Stimulated activated CD4-positive, alpha-beta T cell treated with anti-CD3 and anti-CD28 coated beads, Interleukin-4, amount 100 ng/mL, for 1 hour (primary cell): Measurements from ENCODE around the gene CMPK2.

Experiments used
- DNase-seq: peaks from one replicate; pipeline ENCODE4 v3.0.0-alpha.2; 2020

CMPK2 gene

GRCh38 chr2:6841537-6842287 lies 24.0 kb downstream of the CMPK2 start:
- DNase-seq: no peak

GRCh38 chr2:6838673-6839319 lies 26.9 kb downstream of the CMPK2 start:
- no peak for DNase-seq

GRCh38 chr2:6835467-6835866 lies 30.2 kb downstream of the CMPK2 start:
- DNase-seq: no peak

DNA sequence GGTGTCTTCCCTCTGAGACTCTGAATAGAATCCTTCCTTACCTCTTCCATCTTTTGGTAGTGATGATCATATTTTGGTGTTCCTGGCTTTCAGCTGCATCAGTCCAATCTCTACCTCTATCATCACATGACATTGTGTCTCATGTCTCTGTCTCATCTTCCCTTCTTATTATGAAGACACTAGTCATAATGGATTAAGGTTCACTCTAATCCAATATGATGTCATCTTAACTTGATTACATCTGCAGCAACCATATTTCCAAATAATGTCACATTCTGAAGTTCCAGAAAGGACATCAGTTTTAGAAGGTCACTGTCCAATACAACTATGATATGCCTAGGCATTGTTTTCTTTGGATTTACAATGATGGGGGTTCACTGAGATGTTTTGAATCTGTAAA lies 31.5 kb downstream of the CMPK2 start:
- DNase-seq: no peak

GRCh38 chr2:6833300-6833604 lies 32.5 kb downstream of the CMPK2 start:
- no peak for DNase-seq

- DNase-seq: no peak
Observed at GRCh38 chr2:6832596-6833299, 33.0 kb downstream of the CMPK2 start.

GRCh38 chr2:6831229-6831628 lies 34.5 kb downstream of the CMPK2 start:
- no peak for DNase-seq

- no peak for DNase-seq
Observed at GRCh38 chr2:6828299-6828584, 37.5 kb downstream of the CMPK2 start.

- DNase-seq: no peak
Observed at GRCh38 chr2:6827566-6828298, 38.0 kb downstream of the CMPK2 start.

GRCh38 chr2:6826081-6826913 lies 39.4 kb downstream of the CMPK2 start:
- peak; percentile 34 for DNase-seq

DNA sequence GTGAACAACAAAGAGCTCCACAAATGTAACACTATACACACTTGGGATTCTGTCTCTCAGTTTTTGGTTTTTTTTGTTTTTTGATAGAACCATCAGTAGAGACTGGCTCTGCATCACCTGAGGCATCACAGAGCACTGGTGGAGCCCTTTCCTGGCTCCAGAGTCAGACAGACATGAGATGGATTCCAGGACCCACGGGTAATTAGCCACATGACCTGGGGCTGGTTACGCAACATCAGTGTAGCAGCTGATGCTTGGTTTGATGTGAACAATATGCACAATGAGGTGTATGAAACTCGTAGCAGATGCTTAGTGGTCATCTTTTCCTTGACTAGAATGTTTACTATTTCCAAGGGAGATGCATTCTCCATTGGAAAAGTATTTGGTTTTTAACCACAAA lies 40.7 kb downstream of the CMPK2 start:
- no peak for DNase-seq

- DNase-seq: no peak
Observed at GRCh38 chr2:6823111-6823510, 42.6 kb downstream of the CMPK2 start.

GRCh38 chr2:6822406-6822805 lies 43.3 kb downstream of the CMPK2 start:
- DNase-seq: no peak

DNA sequence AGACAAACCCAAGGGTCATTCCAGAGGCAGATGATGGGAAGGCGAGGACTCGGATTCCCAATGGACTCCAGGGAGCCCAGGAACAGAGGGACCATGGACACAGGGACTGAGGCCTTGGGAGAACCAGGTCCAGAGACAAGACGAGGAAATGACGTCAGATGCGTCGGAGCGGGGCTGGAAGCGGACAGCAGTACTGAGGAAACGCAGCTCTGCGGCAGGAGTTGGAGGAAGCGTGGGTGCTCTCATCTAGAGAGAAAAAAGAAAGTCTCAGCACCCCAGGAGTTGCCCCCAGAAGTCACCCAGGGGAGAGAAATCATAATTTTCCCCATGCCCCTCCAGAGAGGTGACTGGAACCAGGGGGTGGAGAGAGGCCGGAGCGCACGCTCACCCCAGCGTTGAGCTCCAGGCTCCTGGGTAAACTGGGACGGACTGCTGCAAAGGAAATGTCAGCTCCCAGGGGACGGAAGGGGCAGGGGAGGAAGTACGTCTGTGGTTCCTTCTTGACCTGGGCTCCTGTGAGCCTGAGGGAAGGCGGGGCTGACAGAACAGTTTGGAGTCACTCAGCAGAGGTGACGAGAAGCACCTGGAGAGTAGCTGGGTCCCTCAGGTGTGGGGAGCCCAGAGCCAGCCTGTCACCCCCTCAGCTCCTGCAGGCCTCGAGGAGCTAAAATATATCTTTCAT lies 44.7 kb downstream of the CMPK2 start:
- no peak for DNase-seq

DNA sequence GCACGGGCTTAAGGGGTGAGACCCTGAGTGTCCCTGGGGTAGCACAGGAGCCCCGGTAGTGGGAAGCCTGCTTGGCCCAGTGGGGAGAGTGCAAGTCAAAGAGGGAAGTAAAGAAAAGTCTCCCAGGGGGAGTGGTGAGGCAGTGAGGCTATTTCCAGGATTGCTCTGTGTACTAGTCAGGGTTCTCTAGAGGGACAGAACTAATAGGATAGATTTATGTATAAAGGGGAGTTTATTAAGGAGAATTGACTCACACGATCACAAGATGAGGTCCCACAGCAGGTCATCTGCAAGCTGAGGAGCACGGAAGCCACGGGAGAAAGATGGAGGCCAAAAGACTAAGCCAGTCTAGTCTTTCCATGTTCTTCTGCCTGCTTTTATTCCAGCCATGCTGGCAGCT lies 45.5 kb downstream of the CMPK2 start:
- no peak for DNase-seq

DNA sequence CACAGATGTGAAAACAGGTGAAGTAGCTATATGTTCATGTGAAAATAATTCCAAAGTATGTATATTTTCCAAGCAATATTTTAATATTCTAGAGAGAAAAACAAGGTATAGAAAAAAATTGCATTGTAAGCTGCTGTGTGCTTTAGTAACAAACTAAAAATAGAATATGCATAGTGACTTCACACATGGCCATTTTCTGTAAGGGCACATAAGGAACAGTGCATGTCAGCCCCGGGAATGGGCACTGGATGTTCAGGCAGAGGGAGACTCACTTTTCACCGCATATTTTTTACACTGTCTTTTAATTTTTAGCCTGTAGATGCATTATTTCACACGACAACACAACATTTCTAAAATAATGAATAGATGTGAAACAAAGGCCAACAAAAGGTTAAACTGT lies 46.0 kb downstream of the CMPK2 start:
- DNase-seq: no peak

DNA sequence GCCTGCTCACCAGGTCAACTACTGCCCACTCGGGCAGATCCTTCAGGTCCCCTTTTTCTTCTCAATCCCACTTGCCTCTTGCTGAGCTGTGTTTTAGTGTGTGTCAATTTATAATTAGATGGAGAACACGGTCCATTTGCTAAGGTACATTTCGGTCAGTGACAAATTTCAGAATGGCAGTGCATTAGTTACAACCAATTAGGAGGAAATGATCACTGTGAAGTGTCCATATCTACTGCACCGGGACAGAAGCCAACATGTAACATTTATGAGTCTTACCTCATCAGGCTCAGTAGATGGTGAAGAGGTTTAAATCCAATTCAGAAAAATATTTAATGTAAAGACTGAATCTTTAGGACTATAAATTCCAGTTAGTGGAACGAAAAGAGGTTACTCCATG lies 47.7 kb downstream of the CMPK2 start:
- no peak for DNase-seq

GRCh38 chr2:6814869-6815268 lies 50.8 kb downstream of the CMPK2 start:
- no peak for DNase-seq

- no peak for DNase-seq
Observed at GRCh38 chr2:6814312-6814711, 51.4 kb downstream of the CMPK2 start.

DNA sequence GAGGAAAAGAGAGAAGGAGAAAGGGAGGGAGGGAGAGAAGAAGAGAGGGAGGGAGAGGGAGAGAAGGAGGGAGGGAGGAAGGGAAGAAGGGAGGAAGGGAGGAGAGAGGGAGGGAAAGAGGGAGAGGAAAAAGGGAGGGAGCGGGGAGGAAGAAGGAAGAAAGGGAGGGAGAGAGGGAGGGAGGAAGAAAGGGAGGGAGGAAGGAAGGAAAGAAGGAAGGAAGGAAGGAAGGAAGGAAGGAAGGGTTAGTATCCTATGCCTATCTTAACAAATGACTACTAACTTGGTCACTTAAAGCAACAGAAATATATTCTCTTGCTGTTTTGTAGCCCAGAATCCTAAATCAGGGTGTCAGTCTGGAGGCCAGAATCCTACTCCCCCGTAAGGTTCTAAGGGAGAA lies 52.1 kb downstream of the CMPK2 start:
- DNase-seq: no peak

DNA sequence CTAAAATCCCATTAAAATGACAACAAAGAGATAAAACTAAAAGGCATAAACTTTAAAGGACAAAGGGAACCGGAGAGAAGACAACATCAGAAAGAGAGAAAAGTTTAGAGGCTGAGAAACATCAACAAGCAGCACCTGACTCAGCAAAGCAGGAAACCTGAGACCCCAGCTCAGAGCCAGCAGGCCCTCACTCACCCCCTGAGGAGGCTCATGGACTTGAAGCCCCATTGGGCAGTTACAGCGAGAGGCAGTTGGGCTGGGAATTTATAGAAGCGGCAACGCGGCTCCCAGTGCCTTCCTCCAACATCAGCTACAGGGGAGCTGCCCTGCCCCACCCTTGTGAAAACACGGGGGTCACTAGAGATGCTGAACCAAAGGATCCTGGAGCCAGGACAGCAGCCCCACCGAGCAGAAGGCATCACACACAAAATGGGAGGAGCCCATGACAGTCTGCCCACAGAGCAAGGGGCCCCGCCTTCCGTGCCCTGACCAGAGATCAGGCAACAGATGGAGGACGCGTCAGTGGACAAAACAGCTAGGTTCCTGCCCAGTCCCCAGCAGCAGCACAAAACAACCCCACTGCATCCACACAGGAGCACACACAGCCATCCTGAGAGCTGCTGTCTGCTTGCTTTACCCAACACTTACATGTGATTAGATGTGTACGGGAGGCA lies 52.7 kb downstream of the CMPK2 start:
- DNase-seq: no peak

DNA sequence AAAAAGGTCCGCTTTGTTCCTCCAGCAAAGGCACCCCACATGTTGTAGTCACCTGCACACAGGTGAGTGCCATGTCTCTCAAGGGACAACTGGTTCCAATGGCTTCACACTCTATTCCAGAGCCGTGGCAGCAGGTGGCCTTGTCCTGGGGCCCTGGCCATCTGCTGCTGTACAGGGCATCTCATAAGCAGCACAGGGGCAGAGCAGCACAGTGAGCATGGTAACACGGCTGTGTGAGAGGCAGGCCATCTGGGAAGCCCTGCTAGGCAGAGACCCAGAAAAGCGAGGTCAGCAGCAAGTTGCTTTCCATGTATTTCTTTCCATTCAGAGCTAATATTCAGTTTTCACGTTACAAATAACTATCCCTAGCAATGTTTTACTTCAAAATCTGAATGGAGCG lies 54.7 kb downstream of the CMPK2 start:
- DNase-seq: no peak
